K562 (cell line): ENCODE data around the gene MED22. TPM values are rescaled to one million over a fixed set of nuclear protein-coding genes. Genes with fewer than 3 reads are reported as not detected.

Experiments
- ATAC-seq: fragments of 200-7000 bp; cut with Tn5 transposase; 3 replicates; pipeline ENCODE4 v1.9.1; 2020; ENCODE audit warnings: moderate library complexity
- BruUV-seq: library from RNA; stranded (reverse); fragments of 400-500 nt; replicated peaks from 2 replicates; lab custom pipeline; 2021; lab: Mats Ljungman, UMichigan
- CTCF ChIA-PET: fragments of 300-600 bp; formaldehyde crosslinking; extraction: SDS; loops from one replicate; lab custom pipeline; 2021; ENCODE audit warnings: low intra/inter-chr PET ratio; lab: Yijun Ruan, JAX
- POLR2A ChIA-PET: fragments of 300-600, 350-650 bp; sonication (Branson Sonifier 250); formaldehyde crosslinking; extraction: SDS; loops from one replicate; lab custom pipeline; 2021; ENCODE audit warnings: antibody characterized with exemption, inconsistent platforms; lab: Yijun Ruan, JAX
- DNase-seq, 4 experiments: peaks; one replicate each; pipeline versions ENCODE4 v3.0.0 to v3.0.0-alpha.2; 2011 to 2018; ENCODE audit warnings: low spot score in 3 of 4, mixed read lengths in 3 of 4; ENCODE audit errors: extremely low read depth in 1 of 4
- FAIRE-seq: peaks from 2 replicates; lab custom pipeline; 2011; peaks lifted over from hg19 to GRCh38; lab: Jason Lieb, UNC
- H2AFZ ChIP-seq: 2 replicates; pipeline ENCODE4 v1.6.0; 2011; ENCODE audit warnings: low read depth, low read length, control low read depth, inconsistent platforms
- H3K27ac ChIP-seq: fragments of 200-600 bp; 3 replicates; pipeline ENCODE4 v1.8.0; 2011; ENCODE audit warnings: low read depth, mild to moderate bottlenecking, control low read depth, inconsistent platforms, low read length, moderate library complexity, mixed read lengths; ENCODE audit errors: extremely low read depth
- H3K27me3 ChIP-seq, 2 experiments: fragments of 300-600 bp in 1 of 2; 2 replicates in 1 of 2; 3 replicates in 1 of 2; pipeline versions ENCODE4 v1.6.0 to v1.8.0; 2011; ENCODE audit warnings: inconsistent platforms in 2 of 2, low read length in 2 of 2, mild to moderate bottlenecking in 1 of 2, mixed read lengths in 1 of 2, moderate library complexity in 1 of 2; ENCODE audit not compliant: control insufficient read depth in 2 of 2, insufficient read depth in 2 of 2
- H3K36me3 ChIP-seq: fragments of 300-600 bp; 3 replicates; pipeline ENCODE4 v1.8.0; 2011; ENCODE audit warnings: mild to moderate bottlenecking, low read length, inconsistent platforms; ENCODE audit not compliant: control insufficient read depth, insufficient read depth
- H3K4me1 ChIP-seq, 2 experiments: fragments of 200-600 bp in 1 of 2; replicated peaks in 1 of 2; 2 replicates in 1 of 2; 3 replicates in 1 of 2; pipeline versions ENCODE4 v1.5.1 to v1.8.0; 2011; ENCODE audit warnings: inconsistent platforms in 2 of 2, low read length in 2 of 2, mild to moderate bottlenecking in 1 of 2, mixed read lengths in 1 of 2, moderate library complexity in 1 of 2; ENCODE audit not compliant: control insufficient read depth in 2 of 2, insufficient read depth in 2 of 2
- H3K4me2 ChIP-seq: 2 replicates; pipeline ENCODE4 v1.6.1; 2011; ENCODE audit warnings: low read length, control low read depth, inconsistent platforms, mixed read lengths; ENCODE audit not compliant: insufficient read depth
- H3K4me3 ChIP-seq: fragments of 200-600 bp; sonication (generic), shearing (Covaris generic); 2 replicates; pipeline ENCODE4 v1.5.1; 2016; ENCODE audit warnings: control low read depth, inconsistent platforms
- H3K79me2 ChIP-seq: fragments of 200-600 bp; 3 replicates; pipeline ENCODE4 v1.8.0; 2011; ENCODE audit warnings: low read length, inconsistent platforms; ENCODE audit not compliant: control insufficient read depth, insufficient read depth
- H3K9ac ChIP-seq, 2 experiments: 2 replicates each; pipeline versions ENCODE4 v1.6.0 to v1.6.1; 2011; ENCODE audit warnings: low read depth in 2 of 2, low read length in 2 of 2, control low read depth in 1 of 2, inconsistent platforms in 1 of 2, mild to moderate bottlenecking in 1 of 2, mixed read lengths in 1 of 2; ENCODE audit not compliant: insufficient read depth in 1 of 2
- H3K9me1 ChIP-seq: one replicate; pipeline ENCODE4 v1.6.0; 2011; ENCODE audit warnings: inconsistent platforms, mild to moderate bottlenecking, low read length, moderate library complexity; ENCODE audit not compliant: control insufficient read depth, insufficient read depth
- H3K9me3 ChIP-seq: replicated peaks from 2 replicates; pipeline ENCODE4 v1.5.1; 2011; ENCODE audit warnings: low read depth, low read length, inconsistent platforms; ENCODE audit not compliant: control insufficient read depth, insufficient read depth
- H4K20me1 ChIP-seq: replicated peaks from 2 replicates; pipeline ENCODE4 v1.6.1; 2011; ENCODE audit warnings: low read length, inconsistent platforms, mixed read lengths; ENCODE audit not compliant: control insufficient read depth, insufficient read depth
- BCOR ChIP-seq: fragments of 450-650 bp; IDR thresholded peaks from 2 replicates; pipeline ENCODE4 v1.6.1; 2016
- CAMTA2 ChIP-seq: fragments of 250-450 bp; sonication (Bioruptor Pico); conservative IDR thresholded peaks from 2 replicates; pipeline ENCODE4 v1.5.1; 2022
- CBFB ChIP-seq: sonication (generic); formaldehyde crosslinking; IDR thresholded peaks from 2 replicates; pipeline ENCODE4 v1.4.0; 2020; ENCODE audit warnings: mild to moderate bottlenecking, missing genetic modification reagents
- CEBPB ChIP-seq: fragments of 450-650 bp; IDR thresholded peaks from 2 replicates; pipeline ENCODE4 v1.6.1; 2016; ENCODE audit warnings: missing genetic modification characterization, missing compliant biosample characterization
- CHD2 ChIP-seq: IDR thresholded peaks from 2 replicates; pipeline ENCODE4 v1.6.1; 2011; ENCODE audit warnings: low read depth, low read length
- FOXO4 ChIP-seq: fragments of 450-650 bp; formaldehyde crosslinking; IDR thresholded peaks from 2 replicates; pipeline ENCODE4 v1.4.0; 2020; ENCODE audit warnings: mild to moderate bottlenecking, moderate library complexity
- HMGN3 ChIP-seq: IDR thresholded peaks from 2 replicates; pipeline ENCODE4 v1.6.1; 2011; ENCODE audit warnings: borderline replicate concordance, low read depth, mild to moderate bottlenecking, mixed read lengths, low read length; ENCODE audit not compliant: insufficient read length; ENCODE audit errors: extremely low read depth
- HNRNPL ChIP-seq: fragments of 200-400 bp; formaldehyde crosslinking; IDR thresholded peaks from 2 replicates; pipeline ENCODE4 v1.6.1; 2017; ENCODE audit warnings: low read depth, mild to moderate bottlenecking, low read length
- KLF13 ChIP-seq: fragments of 450-650 bp; IDR thresholded peaks from 2 replicates; pipeline ENCODE4 v1.6.1; 2016; ENCODE audit warnings: missing genetic modification characterization, low read depth, mild to moderate bottlenecking, missing compliant biosample characterization, moderate library complexity, borderline replicate concordance
- NELFE ChIP-seq: IDR thresholded peaks from 2 replicates; pipeline ENCODE4 v1.6.1; 2011; ENCODE audit warnings: mild to moderate bottlenecking; ENCODE audit not compliant: insufficient read depth, insufficient read length
- SNAPC5 ChIP-seq: fragments of 250-450 bp; sonication (Bioruptor Pico); IDR thresholded peaks from 2 replicates; pipeline ENCODE4 v1.8.0; 2021; ENCODE audit warnings: moderate library complexity, mild to moderate bottlenecking, inconsistent platforms
- TGIF2 ChIP-seq: sonication (generic); formaldehyde crosslinking; IDR thresholded peaks from 2 replicates; pipeline ENCODE4 v1.8.1; 2022; ENCODE audit warnings: mild to moderate bottlenecking, missing genetic modification reagents, moderate library complexity
- YY1 ChIP-seq, 3 experiments: IDR thresholded peaks; 2 replicates each; pipeline ENCODE4 v1.6.1; 2011; ENCODE audit warnings: low read length in 2 of 3, mild to moderate bottlenecking in 2 of 3, moderate library complexity in 2 of 3, borderline replicate concordance in 1 of 3, control low read depth in 1 of 3, low read depth in 1 of 3; ENCODE audit not compliant: insufficient read depth in 3 of 3, insufficient replicate concordance in 2 of 3, control insufficient read depth in 1 of 3, insufficient read length in 1 of 3; ENCODE audit errors: extremely low read depth in 1 of 3
- ZBTB17 ChIP-seq: fragments of 450-650 bp; formaldehyde crosslinking; IDR thresholded peaks from 2 replicates; pipeline ENCODE4 v1.4.0; 2020; ENCODE audit warnings: mild to moderate bottlenecking
- ZBTB7A ChIP-seq: IDR thresholded peaks from 2 replicates; pipeline ENCODE4 v1.6.1; 2011; ENCODE audit warnings: low read depth, mild to moderate bottlenecking, low read length, moderate library complexity, borderline replicate concordance; ENCODE audit not compliant: control insufficient read depth
- WGBS: fragments of 100-300 bp; shearing (Covaris generic); methylation state at CpG from one replicate; pipeline ENCODE4 v1.1.6; 2016; ENCODE audit warnings: low coverage, mixed read lengths; ENCODE audit not compliant: insufficient coverage; ENCODE audit errors: missing lambda C conversion rate; 5-methylcytosine and 5-hydroxymethylcytosine counted together
- in situ Hi-C: fragments of 300-500 bp; cut with MboI; formaldehyde crosslinking; loops from 4 replicates; pipeline ENCODE4 v1.15.0; 2018; ENCODE audit warnings: inconsistent platforms, mixed read lengths
- intact Hi-C: fragments of 100-400 bp; cut with micrococcal nuclease; formaldehyde crosslinking; loops from 2 replicates; pipeline ENCODE4 v1.14.2; 2022
- polyA plus RNA-seq, 8 experiments: library from polyadenylated mRNA; depleted of rRNA in 4 of 8; stranded (reverse) in 5 of 8; unstranded in 3 of 8; fragments of >200 nt; fragmentation: Nextera tagmentation in 2 of 8; fragmentation: Illumina TruSeq in 1 of 8; extraction: Ambion mirVana in 2 of 8; extraction: Trizol in 1 of 8; gene quantifications; 2 replicates each; pipeline versions ENCODE4 v1.2.1 to v1.2.3, GENCODE V29; 2011 to 2014; ENCODE audit warnings: inconsistent platforms in 1 of 8, missing spikeins in 1 of 8
- total RNA-seq, 7 experiments: library from RNA; depleted of rRNA in 6 of 7; stranded (reverse); fragments of >200 nt in 6 of 7; fragmentation: Illumina TruSeq in 2 of 7; extraction: Trizol in 2 of 7; gene quantifications; 2 replicates each; pipeline versions ENCODE4 v1.2.1 to v1.2.3, GENCODE V29; 2011 to 2021; ENCODE audit warnings: low replicate concordance in 1 of 7
- TF ChIP-seq, protein P1 (sequence below): fragments of 200-800 bp; sonication (Bioruptor generic); IDR thresholded peaks from 2 replicates; pipeline ENCODE4 v1.6.1; 2017; ENCODE audit warnings: missing genetic modification characterization, missing compliant biosample characterization

The MED22 gene
- total and polyA plus RNA-seq, 9 of the 15 experiments (the other 6 are each of a cell fraction or from before 2014, with no cell fraction given): 0.73 to 35.6 (median 22.3) TPM

DNA sequence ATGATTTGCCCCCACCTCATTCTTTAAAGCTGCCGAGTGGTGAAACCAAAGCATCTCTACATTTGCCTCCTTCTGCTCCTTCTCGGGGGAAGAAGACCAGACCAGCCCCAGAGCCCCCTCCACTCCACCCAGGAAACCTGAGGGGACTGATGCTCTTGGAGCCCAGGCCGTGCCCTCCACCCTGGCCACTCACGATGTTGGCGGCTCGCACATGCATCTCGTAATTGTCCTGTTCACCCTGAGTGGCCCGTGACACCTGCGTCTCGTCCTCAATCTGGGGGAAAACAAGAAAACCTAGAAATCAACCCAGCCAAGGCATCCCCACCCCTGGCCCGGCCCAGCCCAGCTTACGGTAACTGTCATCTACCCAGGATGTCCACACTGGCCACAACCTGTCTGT is 3.0 kb downstream of the MED22 start:
- POLR2A ChIA-PET: no interaction called here
- intact Hi-C loops: no loop called here
- no peak for TF ChIP-seq SNAPC5 (CRISPR knock-in tag)
- TF ChIP-seq CEBPB (tag): no peak
- no peak for TF ChIP-seq HMGN3
- no peak for TF ChIP-seq CBFB (CRISPR knock-in tag)
- TF ChIP-seq, protein P1, sequence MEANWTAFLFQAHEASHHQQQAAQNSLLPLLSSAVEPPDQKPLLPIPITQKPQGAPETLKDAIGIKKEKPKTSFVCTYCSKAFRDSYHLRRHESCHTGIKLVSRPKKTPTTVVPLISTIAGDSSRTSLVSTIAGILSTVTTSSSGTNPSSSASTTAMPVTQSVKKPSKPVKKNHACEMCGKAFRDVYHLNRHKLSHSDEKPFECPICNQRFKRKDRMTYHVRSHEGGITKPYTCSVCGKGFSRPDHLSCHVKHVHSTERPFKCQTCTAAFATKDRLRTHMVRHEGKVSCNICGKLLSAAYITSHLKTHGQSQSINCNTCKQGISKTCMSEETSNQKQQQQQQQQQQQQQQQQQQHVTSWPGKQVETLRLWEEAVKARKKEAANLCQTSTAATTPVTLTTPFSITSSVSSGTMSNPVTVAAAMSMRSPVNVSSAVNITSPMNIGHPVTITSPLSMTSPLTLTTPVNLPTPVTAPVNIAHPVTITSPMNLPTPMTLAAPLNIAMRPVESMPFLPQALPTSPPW (CRISPR knock-in tag): no peak
- TF ChIP-seq FOXO4 (CRISPR knock-in tag): no peak
- no peak for TF ChIP-seq ZBTB17 (CRISPR knock-in tag)
- TF ChIP-seq CAMTA2 (CRISPR knock-in tag): no peak
- no peak for TF ChIP-seq ZBTB7A
- no peak for TF ChIP-seq CHD2
- TF ChIP-seq YY1 (IDR thresholded peaks at IDR 0.05; ENCODE audit: borderline replicate concordance in 1 of 3, control insufficient read depth in 1 of 3, extremely low read depth in 1 of 3, insufficient read depth in 3 of 3, insufficient read length in 1 of 3, insufficient replicate concordance in 2 of 3, low read depth in 1 of 3, low read length in 2 of 3): no peak
- TF ChIP-seq HNRNPL: no peak
- TF ChIP-seq BCOR: no peak
- TF ChIP-seq TGIF2: no peak
- no peak for TF ChIP-seq NELFE
- no peak for TF ChIP-seq KLF13 (tag)

More for the DNA sequence above, 3.0 kb downstream of the MED22 start:
- H2AFZ ChIP-seq: no peak overlapping the region
- H4K20me1 ChIP-seq: peaks cover 11% of the 10 kb centered on the region
- BruUV-seq: no TSS peak
- no peak for DNase-seq
- FAIRE-seq: no peak
- H3K4me1 ChIP-seq: peaks cover 13 to 44% of the 10 kb centered on the region in 2 experiments; a peak in 4 of 5 replicates
- H3K9me1 ChIP-seq: no peaks in the 10 kb centered on the region
- WGBS: 93% methylated on average over 12 of the region's 12 CpGs
- peaks cover 46% of the 10 kb centered on the region for H3K79me2 ChIP-seq
- H3K27ac ChIP-seq: no peak overlapping the region
- H3K9me3 ChIP-seq: no peaks in the 10 kb centered on the region
- H3K4me2 ChIP-seq: no peak overlapping the region
- H3K9ac ChIP-seq: peak overlapping the region in 1 of 2 experiments; percentile 50; a peak in 2 of 4 replicates
- in situ Hi-C loops: no loop called here
- H3K27me3 ChIP-seq: no peaks in the 10 kb centered on the region
- no peak overlapping the region for H3K4me3 ChIP-seq
- no peak for ATAC-seq
- peaks cover 77% of the 10 kb centered on the region for H3K36me3 ChIP-seq
- CTCF ChIA-PET: no interaction called here
